H1 (cell line): ENCODE data around the gene RBFA. TPM values are rescaled to one million over a fixed set of nuclear protein-coding genes. Genes with fewer than 3 reads are reported as not detected.

Source experiments
- HDAC6 ChIP-seq: IDR thresholded peaks from one replicate; pipeline ENCODE4 v1.7.1; 2012; ENCODE audit warnings: low read depth, mild to moderate bottlenecking, inconsistent platforms, low read length, moderate library complexity
- KDM1A ChIP-seq: fragments of 200-600, 300-600 bp; sonication (generic); IDR thresholded peaks from 2 replicates; pipeline ENCODE4 v1.7.1; 2016; ENCODE audit warnings: mild to moderate bottlenecking, low read length, borderline replicate concordance
- polyA plus RNA-seq, 7 experiments: library from polyadenylated mRNA; depleted of rRNA in 3 of 7; stranded (reverse) in 5 of 7; unstranded in 2 of 7; fragments of >200 nt in 5 of 7; fragments of 200-250 nt in 2 of 7; gene quantifications; 1 replicate in 5 of 7; 2 replicates in 1 of 7; 4 replicates in 1 of 7; pipeline versions ENCODE4 v1.2.1 to v1.2.3, GENCODE V29; 2011 to 2013; ENCODE audit warnings: missing spikeins in 2 of 7, mixed read lengths in 2 of 7
- total RNA-seq: library from RNA; stranded (reverse); fragmentation: NEBNext Ultra II Directional; extraction: Animal tissue kit (Norgen Biotek cat#: 25700); gene quantifications from 2 replicates; pipeline ENCODE4 v1.2.1, GENCODE V29; 2021

RBFA gene
- total and polyA plus RNA-seq, 2 of the 8 experiments (the other 6 are each of a cell fraction or from before 2014, with no cell fraction given), result 19.2 to 29.5 TPM

GRCh38 chr18:80034068-80034851 is at the start of gene RBFA (continued):
- no peak for TF ChIP-seq HDAC6
- TF ChIP-seq KDM1A, result no peak
